ENCODE results near the gene PPM1D. TPM values are rescaled to one million over a fixed set of nuclear protein-coding genes. Genes with fewer than 3 reads are reported as not detected.

The PPM1D gene
- total and polyA plus RNA-seq, 7 donors = 5.4 to 13.8 (median 9.6) TPM

DNA sequence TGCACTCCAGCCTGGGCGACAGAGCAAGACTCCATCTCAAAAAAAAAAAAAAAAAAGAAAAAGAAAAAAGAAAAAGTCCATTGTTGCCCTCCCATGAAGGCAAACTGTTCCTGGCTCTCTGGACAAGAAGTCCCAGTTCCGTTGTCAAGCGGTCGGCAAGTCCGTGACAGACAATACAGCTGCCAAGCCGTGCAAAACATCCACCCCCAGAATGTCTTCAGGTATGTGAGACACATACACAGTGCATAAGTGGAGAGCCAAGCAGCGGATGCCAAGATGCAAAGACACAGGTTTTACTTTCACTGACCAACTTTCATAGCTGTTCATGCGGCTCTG is 40.4 kb upstream of the PPM1D start:
- H3K36me3 ChIP-seq = no peaks in the 10 kb centered on the region
- no peak overlapping the region for H3K27ac ChIP-seq
- DNase-seq = no peak
- 95 to 96% methylated on average over 8 of the region's 8 CpGs for WGBS, 2 donors
- no peaks in the 10 kb centered on the region for H3K27me3 ChIP-seq
- H3K9me3 ChIP-seq = no peaks in the 10 kb centered on the region
- TF ChIP-seq POLR2AphosphoS5 (IDR thresholded peaks at IDR 0.05) = no peak
- no peak for TF ChIP-seq POLR2A (IDR thresholded peaks at IDR 0.05)
- no peak for TF ChIP-seq EP300 (IDR thresholded peaks at IDR 0.05)
- TF ChIP-seq, protein P1, sequence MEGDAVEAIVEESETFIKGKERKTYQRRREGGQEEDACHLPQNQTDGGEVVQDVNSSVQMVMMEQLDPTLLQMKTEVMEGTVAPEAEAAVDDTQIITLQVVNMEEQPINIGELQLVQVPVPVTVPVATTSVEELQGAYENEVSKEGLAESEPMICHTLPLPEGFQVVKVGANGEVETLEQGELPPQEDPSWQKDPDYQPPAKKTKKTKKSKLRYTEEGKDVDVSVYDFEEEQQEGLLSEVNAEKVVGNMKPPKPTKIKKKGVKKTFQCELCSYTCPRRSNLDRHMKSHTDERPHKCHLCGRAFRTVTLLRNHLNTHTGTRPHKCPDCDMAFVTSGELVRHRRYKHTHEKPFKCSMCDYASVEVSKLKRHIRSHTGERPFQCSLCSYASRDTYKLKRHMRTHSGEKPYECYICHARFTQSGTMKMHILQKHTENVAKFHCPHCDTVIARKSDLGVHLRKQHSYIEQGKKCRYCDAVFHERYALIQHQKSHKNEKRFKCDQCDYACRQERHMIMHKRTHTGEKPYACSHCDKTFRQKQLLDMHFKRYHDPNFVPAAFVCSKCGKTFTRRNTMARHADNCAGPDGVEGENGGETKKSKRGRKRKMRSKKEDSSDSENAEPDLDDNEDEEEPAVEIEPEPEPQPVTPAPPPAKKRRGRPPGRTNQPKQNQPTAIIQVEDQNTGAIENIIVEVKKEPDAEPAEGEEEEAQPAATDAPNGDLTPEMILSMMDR (IDR thresholded peaks at IDR 0.05) = no peak
- intact Hi-C loops (cut with DNase I) = no loop called here
- no peaks in the 10 kb centered on the region for H3K4me1 ChIP-seq
- H3K4me3 ChIP-seq = no peak overlapping the region

DNA sequence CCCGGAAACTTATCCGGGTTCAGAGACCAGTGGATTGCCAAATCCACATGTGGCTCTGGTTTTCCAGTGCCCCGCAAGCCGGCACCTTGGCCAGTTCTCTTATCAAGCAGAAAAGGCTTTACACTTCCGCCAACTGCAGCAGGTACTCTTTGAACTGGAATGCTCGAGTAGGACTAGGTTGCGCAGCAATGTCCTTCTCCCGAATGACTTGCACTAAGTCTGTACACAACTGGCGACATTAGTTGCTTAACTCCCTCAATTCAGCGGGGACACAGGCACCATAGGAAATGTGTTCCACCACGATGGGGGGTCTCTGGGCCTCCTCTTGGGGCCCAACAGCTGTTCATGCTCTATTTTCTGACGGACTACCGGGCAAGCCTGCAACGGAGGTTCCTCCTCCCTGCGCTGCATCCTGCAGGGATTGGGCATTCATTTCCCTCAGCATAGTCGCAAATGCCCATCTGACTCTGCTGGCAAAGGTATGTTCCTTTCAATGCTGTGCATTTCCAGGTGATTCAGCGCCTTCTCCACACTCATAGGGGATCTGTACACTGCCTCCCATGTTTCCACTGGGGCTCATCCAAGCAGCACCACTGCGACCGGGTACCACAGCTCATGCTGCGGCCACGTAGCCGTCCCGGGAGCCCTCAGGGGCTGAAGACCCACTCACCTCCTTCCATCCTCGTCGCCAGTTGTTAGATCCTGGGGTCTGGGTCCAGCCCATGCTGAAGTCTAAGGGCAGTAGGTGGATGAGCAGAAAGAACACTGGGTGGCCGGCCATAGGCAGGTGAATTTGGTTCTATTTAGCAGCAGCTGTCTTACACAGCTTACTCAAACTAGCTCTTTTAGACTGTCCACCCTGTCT is 39.8 kb upstream of the PPM1D start:
- Histone ChIP-seq H3K4me3 (no peak overlapping the region), H3K27ac (no peak overlapping the region), H3K36me3 (no peaks in the 10 kb centered on the region), H3K9me3 (no peaks in the 10 kb centered on the region), H3K27me3 (no peaks in the 10 kb centered on the region), H3K4me1 (no peaks in the 10 kb centered on the region)
- intact Hi-C loops (cut with DNase I) = no loop called here
- TF ChIP-seq, protein P1 (IDR thresholded peaks at IDR 0.05) = no peak
- TF ChIP-seq POLR2AphosphoS5 (IDR thresholded peaks at IDR 0.05) = no peak
- no peak for DNase-seq
- WGBS, 2 donors = 91 to 92% methylated on average over 26 of the region's 26 CpGs

DNA sequence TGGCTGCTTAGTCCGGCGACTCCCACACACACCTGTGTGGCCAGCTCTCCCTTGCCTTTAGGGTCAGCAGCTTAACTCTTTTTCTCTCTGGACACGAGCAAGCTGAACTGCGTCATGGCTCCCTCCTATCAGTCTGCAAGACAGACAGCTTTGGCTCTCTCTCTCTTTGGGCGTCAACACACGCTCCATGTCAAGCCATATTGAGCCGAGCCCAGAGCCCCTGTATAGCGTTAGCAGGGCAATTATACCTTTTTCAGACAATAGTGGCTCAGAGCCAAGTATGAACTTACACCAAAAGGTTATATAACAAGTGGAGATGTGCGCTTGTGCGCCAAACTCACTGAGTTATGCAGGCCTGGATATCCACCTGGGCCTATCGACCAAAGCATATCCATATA is 39.1 kb upstream of the PPM1D start:
- 89 to 92% methylated on average over 11 of the region's 11 CpGs for WGBS, 2 donors
- H3K4me1 ChIP-seq = no peaks in the 10 kb centered on the region
- H3K36me3 ChIP-seq = no peaks in the 10 kb centered on the region
- no peaks in the 10 kb centered on the region for H3K9me3 ChIP-seq
- TF ChIP-seq EP300 (IDR thresholded peaks at IDR 0.05) = no peak
- no peak for TF ChIP-seq POLR2A (IDR thresholded peaks at IDR 0.05)
- no peak for TF ChIP-seq POLR2AphosphoS5 (IDR thresholded peaks at IDR 0.05)
- TF ChIP-seq, protein P1 (IDR thresholded peaks at IDR 0.05) = no peak
- no peak for DNase-seq
- no peak overlapping the region for H3K27ac ChIP-seq
- intact Hi-C loops (cut with DNase I) = no loop called here
- H3K4me3 ChIP-seq = no peak overlapping the region
- no peaks in the 10 kb centered on the region for H3K27me3 ChIP-seq

GRCh38 chr17:60562421-60562820 is 37.6 kb upstream of the PPM1D start:
- no peaks in the 10 kb centered on the region for H3K4me1 ChIP-seq
- no peak overlapping the region for H3K4me3 ChIP-seq
- no peaks in the 10 kb centered on the region for H3K36me3 ChIP-seq
- intact Hi-C loops (cut with DNase I) = no loop called here
- no peaks in the 10 kb centered on the region for H3K9me3 ChIP-seq
- no peak overlapping the region for H3K27ac ChIP-seq
- no peaks in the 10 kb centered on the region for H3K27me3 ChIP-seq
- 66 to 79% methylated on average over 3 of the region's 3 CpGs for WGBS, 2 donors
- DNase-seq = no peak
- TF ChIP-seq EP300 (IDR thresholded peaks at IDR 0.05) (no peak), POLR2AphosphoS5 (IDR thresholded peaks at IDR 0.05) (no peak), POLR2A (IDR thresholded peaks at IDR 0.05) (no peak)
- TF ChIP-seq, protein P1 (IDR thresholded peaks at IDR 0.05) = no peak

GRCh38 chr17:60563743-60564142 is 36.2 kb upstream of the PPM1D start:
- intact Hi-C loops (cut with DNase I) = no loop called here
- no peaks in the 10 kb centered on the region for H3K27me3 ChIP-seq
- H3K4me3 ChIP-seq = no peak overlapping the region
- no peak overlapping the region for H3K27ac ChIP-seq
- H3K4me1 ChIP-seq = no peaks in the 10 kb centered on the region
- 81 to 88% methylated on average over 2 of the region's 2 CpGs for WGBS, 2 donors
- no peak for TF ChIP-seq POLR2AphosphoS5 (IDR thresholded peaks at IDR 0.05)
- TF ChIP-seq, protein P1 (IDR thresholded peaks at IDR 0.05) = no peak
- TF ChIP-seq EP300 (IDR thresholded peaks at IDR 0.05) = no peak
- no peak for TF ChIP-seq POLR2A (IDR thresholded peaks at IDR 0.05)
- H3K9me3 ChIP-seq = no peaks in the 10 kb centered on the region
- no peaks in the 10 kb centered on the region for H3K36me3 ChIP-seq
- DNase-seq = no peak

All from sigmoid colon (tissue), 7 donors.